A673 (cell line): ENCODE data around the gene CEP68. TPM values are rescaled to one million over a fixed set of nuclear protein-coding genes. Genes with fewer than 3 reads are reported as not detected.

Experiments
- BruUV-seq: library from RNA; stranded (reverse); fragments of 400-500 nt; replicated peaks from 2 replicates; lab custom pipeline; 2021; lab: Mats Ljungman, UMichigan
- CTCF ChIA-PET: fragments of 300-600 bp; sonication (Branson Sonifier 250); formaldehyde crosslinking; loops from one replicate; lab custom pipeline; 2022; ENCODE audit warnings: antibody characterized with exemption; lab: Charles Lee
- POLR2A ChIA-PET: fragments of 300-600 bp; sonication (Branson Sonifier 250); formaldehyde crosslinking; loops from one replicate; lab custom pipeline; 2022; ENCODE audit warnings: antibody characterized with exemption; ENCODE audit not compliant: low non-redundant PET; lab: Charles Lee
- DNase-seq: peaks from one replicate; pipeline ENCODE4 v3.0.0-alpha.2; 2015; ENCODE audit warnings: low spot score
- H3K27ac ChIP-seq: fragments of 200-600 bp; sonication (generic); 2 replicates; pipeline ENCODE4 v1.5.1; 2016; ENCODE audit warnings: mixed run types, low read depth, mild to moderate bottlenecking, mixed read lengths, antibody characterized with exemption, low read length; ENCODE audit not compliant: poor library complexity, severe bottlenecking
- H3K27me3 ChIP-seq: fragments of 200-600 bp; sonication (generic); replicated peaks from 2 replicates; pipeline ENCODE4 v1.6.1; 2017; ENCODE audit warnings: mixed run types, low read depth, mild to moderate bottlenecking, mixed read lengths, antibody characterized with exemption, low read length; ENCODE audit not compliant: insufficient read depth, poor library complexity
- H3K36me3 ChIP-seq: fragments of 200-600 bp; sonication (generic); 2 replicates; pipeline ENCODE4 v1.6.1; 2016; ENCODE audit warnings: mixed run types, mild to moderate bottlenecking, mixed read lengths, antibody characterized with exemption, low read length; ENCODE audit not compliant: insufficient read depth, poor library complexity, severe bottlenecking
- H3K4me1 ChIP-seq: fragments of 200-600 bp; sonication (generic); 2 replicates; pipeline ENCODE4 v1.6.1; 2017; ENCODE audit warnings: mixed run types, mild to moderate bottlenecking, mixed read lengths, antibody characterized with exemption, low read length; ENCODE audit not compliant: insufficient read depth, poor library complexity, severe bottlenecking
- H3K4me3 ChIP-seq: fragments of 200-600 bp; sonication (generic); 2 replicates; pipeline ENCODE4 v1.5.1; 2016; ENCODE audit warnings: low read depth, mixed run types, mild to moderate bottlenecking, mixed read lengths, low read length; ENCODE audit not compliant: poor library complexity, severe bottlenecking
- H3K9me3 ChIP-seq: fragments of 200-600 bp; sonication (generic); 2 replicates; pipeline ENCODE4 v1.6.1; 2016; ENCODE audit warnings: mixed run types, low read depth, mild to moderate bottlenecking, mixed read lengths, antibody characterized with exemption, low read length; ENCODE audit not compliant: poor library complexity, severe bottlenecking
- EZH2 ChIP-seq: fragments of 200-600 bp; sonication (generic); IDR thresholded peaks from 2 replicates; pipeline ENCODE4 v1.6.1; 2017; ENCODE audit warnings: borderline replicate concordance, low read depth, mild to moderate bottlenecking, mixed read lengths, antibody characterized with exemption, low read length; ENCODE audit not compliant: poor library complexity, severe bottlenecking
- intact Hi-C: fragments of 100-400 bp; cut with micrococcal nuclease; formaldehyde crosslinking; loops from one replicate; pipeline ENCODE4 v1.10.0; 2022; ENCODE audit not compliant: unreplicated experiment
- total RNA-seq: library from RNA; stranded (reverse); gene quantifications from 2 replicates; pipeline ENCODE4 v1.2.3, GENCODE V29; 2021
- TF ChIP-seq, protein P1 (sequence below): fragments of 300-800, 200-600 bp; sonication (generic); conservative IDR thresholded peaks from 2 replicates; pipeline ENCODE4 v1.5.1; 2017; ENCODE audit warnings: low read depth, mild to moderate bottlenecking, antibody characterized with exemption, low read length, moderate library complexity, mixed read lengths

CEP68 gene
- total RNA-seq, 1 experiment from 2014 or later, result 10.1 TPM

DNA sequence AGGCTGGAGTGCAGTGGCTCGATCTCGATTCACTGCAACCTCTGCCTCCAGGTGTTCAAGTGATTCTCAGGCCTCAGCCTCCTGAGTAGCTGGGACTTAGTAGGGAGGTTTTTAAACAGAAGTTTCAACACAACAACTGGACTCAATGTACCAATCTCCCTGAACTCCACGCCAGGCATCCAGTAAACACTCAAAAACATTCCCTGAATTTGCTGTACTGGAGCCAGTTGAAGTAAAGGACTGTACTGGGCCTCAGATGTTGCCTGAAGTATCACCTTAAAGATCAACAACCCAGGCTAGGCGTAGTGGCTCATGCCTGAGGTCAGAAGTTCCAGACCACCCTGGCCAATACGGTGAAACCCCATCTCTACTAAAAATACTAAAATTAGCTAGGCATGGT lies 51.3 kb downstream of the CEP68 start:
- no peak for DNase-seq
- TF ChIP-seq EZH2, result no peak
- TF ChIP-seq, protein P1, sequence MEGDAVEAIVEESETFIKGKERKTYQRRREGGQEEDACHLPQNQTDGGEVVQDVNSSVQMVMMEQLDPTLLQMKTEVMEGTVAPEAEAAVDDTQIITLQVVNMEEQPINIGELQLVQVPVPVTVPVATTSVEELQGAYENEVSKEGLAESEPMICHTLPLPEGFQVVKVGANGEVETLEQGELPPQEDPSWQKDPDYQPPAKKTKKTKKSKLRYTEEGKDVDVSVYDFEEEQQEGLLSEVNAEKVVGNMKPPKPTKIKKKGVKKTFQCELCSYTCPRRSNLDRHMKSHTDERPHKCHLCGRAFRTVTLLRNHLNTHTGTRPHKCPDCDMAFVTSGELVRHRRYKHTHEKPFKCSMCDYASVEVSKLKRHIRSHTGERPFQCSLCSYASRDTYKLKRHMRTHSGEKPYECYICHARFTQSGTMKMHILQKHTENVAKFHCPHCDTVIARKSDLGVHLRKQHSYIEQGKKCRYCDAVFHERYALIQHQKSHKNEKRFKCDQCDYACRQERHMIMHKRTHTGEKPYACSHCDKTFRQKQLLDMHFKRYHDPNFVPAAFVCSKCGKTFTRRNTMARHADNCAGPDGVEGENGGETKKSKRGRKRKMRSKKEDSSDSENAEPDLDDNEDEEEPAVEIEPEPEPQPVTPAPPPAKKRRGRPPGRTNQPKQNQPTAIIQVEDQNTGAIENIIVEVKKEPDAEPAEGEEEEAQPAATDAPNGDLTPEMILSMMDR, result no peak
- intact Hi-C loops, result no loop called here
- Histone ChIP-seq H3K36me3 (peaks cover 20% of the 10 kb centered on the region), H3K9me3 (no peaks in the 10 kb centered on the region), H3K4me1 (no peaks in the 10 kb centered on the region), H3K4me3 (no peak overlapping the region), H3K27me3 (no peaks in the 10 kb centered on the region), H3K27ac (no peak overlapping the region)
- ChIA-PET POLR2A (no interaction called here), CTCF (no interaction called here)
- BruUV-seq, result no TSS peak

DNA sequence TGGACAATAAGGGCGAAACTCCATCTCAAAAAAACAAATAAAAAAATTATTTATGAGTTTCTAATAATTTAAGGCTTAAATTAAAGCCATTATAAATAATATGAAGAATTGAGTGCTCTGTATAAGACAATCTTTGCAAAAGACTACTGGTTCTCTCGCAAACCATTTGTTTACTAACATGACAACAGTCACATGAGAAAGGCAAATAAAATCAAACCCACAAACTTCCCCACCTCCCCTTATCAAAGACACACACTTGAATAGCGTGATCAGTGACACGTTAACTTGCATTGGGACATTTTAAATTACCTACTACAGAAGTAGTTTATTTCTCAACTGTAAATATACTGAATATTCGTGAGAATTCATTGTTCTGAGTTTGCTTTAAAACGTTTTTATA lies 52.6 kb downstream of the CEP68 start:
- CTCF ChIA-PET, result interaction anchor here (0.6 kb wide), 1 partner anchor 9 kb away, joined by 6 read pairs; no protein-coding TSS in a partner anchor
- TF ChIP-seq, protein P1, result no peak
- no peak for TF ChIP-seq EZH2
- BruUV-seq, result no TSS peak

DNA sequence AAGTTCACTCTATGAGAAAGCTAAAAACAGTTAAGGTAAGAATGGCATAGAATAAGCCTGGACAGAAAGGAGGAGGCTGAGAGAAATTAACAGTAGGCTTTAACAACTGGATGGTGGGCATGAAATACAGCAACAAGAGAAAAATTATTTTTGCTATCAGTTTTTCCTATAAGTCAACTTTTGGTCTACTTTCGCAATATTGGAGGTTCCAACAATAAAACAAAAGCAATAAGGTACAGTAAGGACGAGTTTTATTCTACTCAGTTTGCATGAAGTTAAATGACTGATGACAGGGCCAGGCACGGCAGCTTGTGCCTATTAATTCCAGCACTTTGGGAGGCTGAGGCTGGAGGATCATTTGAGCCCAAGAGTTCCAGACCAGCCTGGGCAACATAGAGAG lies 56.4 kb downstream of the CEP68 start:
- CTCF ChIA-PET, result no interaction called here
- Histone ChIP-seq H3K27ac (no peak overlapping the region), H3K36me3 (peaks cover 3% of the 10 kb centered on the region), H3K27me3 (no peaks in the 10 kb centered on the region), H3K4me3 (no peak overlapping the region), H3K9me3 (no peaks in the 10 kb centered on the region), H3K4me1 (no peaks in the 10 kb centered on the region)
- BruUV-seq, result no TSS peak
- POLR2A ChIA-PET, result no interaction called here
- no peak for DNase-seq
- intact Hi-C loops, result no loop called here
- TF ChIP-seq, protein P1, result no peak
- TF ChIP-seq EZH2, result no peak

More for the DNA sequence above, 52.6 kb downstream of the CEP68 start:
- H3K4me3 ChIP-seq, result no peak overlapping the region
- DNase-seq, result no peak
- POLR2A ChIA-PET, result no interaction called here
- H3K36me3 ChIP-seq, result peaks cover 9% of the 10 kb centered on the region
- no peaks in the 10 kb centered on the region for H3K9me3 ChIP-seq
- intact Hi-C loops, result no loop called here
- H3K27ac ChIP-seq, result no peak overlapping the region
- H3K27me3 ChIP-seq, result no peaks in the 10 kb centered on the region
- no peaks in the 10 kb centered on the region for H3K4me1 ChIP-seq
